Gastroesophageal sphincter (tissue), 4 donors: ENCODE data around the gene ROPN1L. TPM values are rescaled to one million over a fixed set of nuclear protein-coding genes. Genes with fewer than 3 reads are reported as not detected.

ENCODE experiments used
- ATAC-seq: fragments of 150-250 bp; one replicate; pipeline ENCODE4 v1.9.1; 2016; ENCODE audit warnings: mild to moderate bottlenecking, moderate library complexity
- H3K27ac ChIP-seq, 4 donors: fragments of 200-600 bp; sonication (generic) in 3 of 4; 1 replicate in 3 of 4; 2 replicates in 1 of 4; pipeline ENCODE4 v1.5.1; 2016 to 2019
- H3K27me3 ChIP-seq: fragments of 200-600 bp; sonication (generic); one replicate; pipeline ENCODE4 v1.5.1; 2019
- H3K36me3 ChIP-seq, 2 donors: fragments of 200-600 bp; sonication (generic); one replicate each; pipeline ENCODE4 v1.5.1; 2019; ENCODE audit warnings: control low read depth in 1 of 2
- H3K4me1 ChIP-seq, 3 donors: fragments of 200-600 bp; sonication (generic); 1 replicate in 2 of 3; 2 replicates in 1 of 3; pipeline ENCODE4 v1.5.1; 2016 to 2019; ENCODE audit warnings: control low read depth in 2 of 3
- H3K4me3 ChIP-seq, 2 donors: fragments of 200-600 bp; sonication (generic); one replicate each; pipeline ENCODE4 v1.5.1; 2019; ENCODE audit warnings: mild to moderate bottlenecking in 1 of 2, moderate library complexity in 1 of 2
- H3K9me3 ChIP-seq, 3 donors: fragments of 200-600 bp; sonication (generic); one replicate each; pipeline ENCODE4 v1.5.1; 2017 to 2019; ENCODE audit warnings: control low read depth in 2 of 3
- CTCF ChIP-seq, 4 experiments: fragments of 200-600 bp in 2 of 4; fragments of 450-650 bp in 2 of 4; sonication (generic) in 1 of 4; IDR thresholded peaks; one replicate each; pipeline ENCODE4 v1.5.1; 2017 to 2019; ENCODE audit warnings: antibody characterized with exemption in 4 of 4, mild to moderate bottlenecking in 2 of 4, moderate library complexity in 2 of 4
- EP300 ChIP-seq: sonication (generic); formaldehyde crosslinking; IDR thresholded peaks from one replicate; pipeline ENCODE4 v1.6.1; 2017; ENCODE audit warnings: antibody characterized with exemption, mild to moderate bottlenecking
- POLR2A ChIP-seq, 2 donors: fragments of 450-650 bp; IDR thresholded peaks; one replicate each; pipeline ENCODE4 v1.6.1; 2017; ENCODE audit warnings: antibody characterized with exemption in 2 of 2, mild to moderate bottlenecking in 2 of 2, moderate library complexity in 1 of 2
- POLR2AphosphoS5 ChIP-seq: sonication (generic); formaldehyde crosslinking; IDR thresholded peaks from one replicate; pipeline ENCODE4 v1.6.1; 2017; ENCODE audit warnings: antibody characterized with exemption
- WGBS, 2 donors: methylation state at CpG; one replicate each; pipeline ENCODE4 v1.1.5; 2018; ENCODE audit warnings: low coverage in 1 of 2; 5-methylcytosine and 5-hydroxymethylcytosine counted together
- total RNA-seq, 4 donors: library from RNA; depleted of rRNA; stranded (reverse); fragments of >200 nt; gene quantifications; one replicate each; pipeline ENCODE4 v1.1.0, GENCODE V29; 2016

The ROPN1L gene
- total RNA-seq, 4 donors from 2014 or later: 1.1 TPM; not detected in 3

- peaks cover 0 to 16% (median 0%) of the 10 kb centered on the region in 3 donors for H3K4me1 ChIP-seq
- H3K9me3 ChIP-seq: no peaks in the 10 kb centered on the region
- H3K36me3 ChIP-seq: peaks cover 9 to 94% of the 10 kb centered on the region in 2 donors
- ATAC-seq: no peak
- H3K27me3 ChIP-seq: no peaks in the 10 kb centered on the region
- H3K4me3 ChIP-seq: no peak overlapping the region
- TF ChIP-seq POLR2A (IDR thresholded peaks at IDR 0.05) (no peak), EP300 (no peak)
- no peak overlapping the region for H3K27ac ChIP-seq
- 86% methylated on average over 2 of the region's 2 CpGs; no CpG with 5 or more reads in 1 of the 2 donors for WGBS, 2 donors
These were observed 21.2 kb upstream of the ROPN1L start for GRCh38 chr5:10420468-10420867.

- peaks cover 9 to 94% of the 10 kb centered on the region in 2 donors for H3K36me3 ChIP-seq
- no peaks in the 10 kb centered on the region for H3K27me3 ChIP-seq
- no peak overlapping the region for H3K27ac ChIP-seq
- H3K4me3 ChIP-seq: no peak overlapping the region
- H3K4me1 ChIP-seq: peaks cover 0 to 16% (median 0%) of the 10 kb centered on the region in 3 donors
- TF ChIP-seq POLR2AphosphoS5: no peak
- TF ChIP-seq CTCF (IDR thresholded peaks at IDR 0.05): no peak
- no peak for TF ChIP-seq EP300
- TF ChIP-seq POLR2A (IDR thresholded peaks at IDR 0.05): no peak
- no peak for ATAC-seq
- no peaks in the 10 kb centered on the region for H3K9me3 ChIP-seq
These were observed 20.7 kb upstream of the ROPN1L start for GRCh38 chr5:10420932-10421331.

- Histone ChIP-seq H3K36me3 (peaks cover 6 to 94% of the 10 kb centered on the region in 2 donors), H3K27ac (peak overlapping the region in 1 of 4 donors; percentile 7), H3K27me3 (no peaks in the 10 kb centered on the region), H3K9me3 (no peaks in the 10 kb centered on the region), H3K4me3 (no peak overlapping the region), H3K4me1 (peaks cover 0 to 16% (median 0%) of the 10 kb centered on the region in 3 donors)
- no peak for ATAC-seq
- no peak for TF ChIP-seq CTCF (IDR thresholded peaks at IDR 0.05)
- no peak for TF ChIP-seq POLR2A (IDR thresholded peaks at IDR 0.05)
- TF ChIP-seq POLR2AphosphoS5: no peak
- no peak for TF ChIP-seq EP300
- WGBS, 2 donors: 66 to 88% methylated on average over 11 to 12 of the region's 12 CpGs
These were observed 19.6 kb upstream of the ROPN1L start for GRCh38 chr5:10421896-10422691.

GRCh38 chr5:10423022-10423421 lies 18.7 kb upstream of the ROPN1L start:
- Histone ChIP-seq H3K9me3 (no peaks in the 10 kb centered on the region), H3K4me1 (peaks cover 0 to 16% (median 0%) of the 10 kb centered on the region in 3 donors), H3K27ac (no peak overlapping the region), H3K36me3 (peaks cover 6 to 94% of the 10 kb centered on the region in 2 donors), H3K27me3 (no peaks in the 10 kb centered on the region), H3K4me3 (no peak overlapping the region)
- TF ChIP-seq CTCF (IDR thresholded peaks at IDR 0.05) (no peak), EP300 (no peak), POLR2A (IDR thresholded peaks at IDR 0.05) (no peak), POLR2AphosphoS5 (no peak)
- ATAC-seq: no peak
- 85% methylated on average over 2 of the region's 2 CpGs; no CpG with 5 or more reads in 1 of the 2 donors for WGBS, 2 donors

- TF ChIP-seq CTCF (IDR thresholded peaks at IDR 0.05) (peak in 3 of 4 experiments; percentile 8 to 45 (median 34)), POLR2A (IDR thresholded peaks at IDR 0.05) (no peak)
- no peaks in the 10 kb centered on the region for H3K9me3 ChIP-seq
- peaks cover 0 to 16% (median 0%) of the 10 kb centered on the region in 3 donors for H3K4me1 ChIP-seq
- H3K4me3 ChIP-seq: no peak overlapping the region
- H3K27me3 ChIP-seq: no peaks in the 10 kb centered on the region
- H3K27ac ChIP-seq: no peak overlapping the region
- no peak for ATAC-seq
- H3K36me3 ChIP-seq: peaks cover 2 to 94% of the 10 kb centered on the region in 2 donors
- 60 to 64% methylated on average over 6 of the region's 6 CpGs for whole genome bisulfite sequencing, 2 donors
These were observed 17.5 kb upstream of the ROPN1L start for GRCh38 chr5:10424124-10424731.
